Panc1 (cell line): ENCODE measurements around the gene SAMD4B.

Experiments used
- TF ChIP-seq, protein P1 (sequence below): fragments of 450-650 bp; IDR thresholded peaks from 2 replicates; pipeline ENCODE4 v1.5.1; 2017; ENCODE audit warnings: mild to moderate bottlenecking
- TF ChIP-seq, protein P2 (sequence below), 2 experiments: IDR thresholded peaks; 2 replicates each; pipeline ENCODE4 v1.6.1; 2011 to 2012; ENCODE audit warnings: low read depth in 2 of 2, control low read depth in 1 of 2, low read length in 1 of 2, mild to moderate bottlenecking in 1 of 2, moderate library complexity in 1 of 2; ENCODE audit not compliant: insufficient read depth in 1 of 2

DNA sequence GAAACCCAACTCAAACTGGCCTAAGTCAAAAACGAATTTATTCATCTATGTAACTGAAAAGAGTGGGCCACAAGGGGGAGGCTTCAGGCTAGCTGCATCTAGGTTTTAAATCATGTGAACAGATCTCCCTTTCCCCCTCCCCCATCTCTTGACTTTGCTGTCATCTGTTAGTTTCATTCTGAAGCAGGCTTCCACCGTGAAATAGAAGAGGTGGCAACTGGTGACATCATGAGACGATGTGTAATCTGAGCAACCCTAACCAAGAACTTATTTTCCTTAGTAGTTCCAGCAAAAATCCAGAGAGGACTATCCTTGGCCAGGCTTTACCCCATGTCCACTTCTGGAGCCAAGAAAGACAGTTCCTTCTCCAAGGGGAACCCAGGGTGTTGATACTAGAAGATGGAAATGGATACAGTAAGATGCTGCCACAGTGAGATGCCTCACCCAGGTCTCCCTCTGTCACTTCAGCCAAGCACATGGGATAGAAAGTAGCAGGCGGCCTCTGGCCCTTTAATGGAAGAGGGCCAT, 9.4 kb downstream of the SAMD4B start:
- TF ChIP-seq, protein P1, sequence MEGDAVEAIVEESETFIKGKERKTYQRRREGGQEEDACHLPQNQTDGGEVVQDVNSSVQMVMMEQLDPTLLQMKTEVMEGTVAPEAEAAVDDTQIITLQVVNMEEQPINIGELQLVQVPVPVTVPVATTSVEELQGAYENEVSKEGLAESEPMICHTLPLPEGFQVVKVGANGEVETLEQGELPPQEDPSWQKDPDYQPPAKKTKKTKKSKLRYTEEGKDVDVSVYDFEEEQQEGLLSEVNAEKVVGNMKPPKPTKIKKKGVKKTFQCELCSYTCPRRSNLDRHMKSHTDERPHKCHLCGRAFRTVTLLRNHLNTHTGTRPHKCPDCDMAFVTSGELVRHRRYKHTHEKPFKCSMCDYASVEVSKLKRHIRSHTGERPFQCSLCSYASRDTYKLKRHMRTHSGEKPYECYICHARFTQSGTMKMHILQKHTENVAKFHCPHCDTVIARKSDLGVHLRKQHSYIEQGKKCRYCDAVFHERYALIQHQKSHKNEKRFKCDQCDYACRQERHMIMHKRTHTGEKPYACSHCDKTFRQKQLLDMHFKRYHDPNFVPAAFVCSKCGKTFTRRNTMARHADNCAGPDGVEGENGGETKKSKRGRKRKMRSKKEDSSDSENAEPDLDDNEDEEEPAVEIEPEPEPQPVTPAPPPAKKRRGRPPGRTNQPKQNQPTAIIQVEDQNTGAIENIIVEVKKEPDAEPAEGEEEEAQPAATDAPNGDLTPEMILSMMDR = no peak
- TF ChIP-seq, protein P2, sequence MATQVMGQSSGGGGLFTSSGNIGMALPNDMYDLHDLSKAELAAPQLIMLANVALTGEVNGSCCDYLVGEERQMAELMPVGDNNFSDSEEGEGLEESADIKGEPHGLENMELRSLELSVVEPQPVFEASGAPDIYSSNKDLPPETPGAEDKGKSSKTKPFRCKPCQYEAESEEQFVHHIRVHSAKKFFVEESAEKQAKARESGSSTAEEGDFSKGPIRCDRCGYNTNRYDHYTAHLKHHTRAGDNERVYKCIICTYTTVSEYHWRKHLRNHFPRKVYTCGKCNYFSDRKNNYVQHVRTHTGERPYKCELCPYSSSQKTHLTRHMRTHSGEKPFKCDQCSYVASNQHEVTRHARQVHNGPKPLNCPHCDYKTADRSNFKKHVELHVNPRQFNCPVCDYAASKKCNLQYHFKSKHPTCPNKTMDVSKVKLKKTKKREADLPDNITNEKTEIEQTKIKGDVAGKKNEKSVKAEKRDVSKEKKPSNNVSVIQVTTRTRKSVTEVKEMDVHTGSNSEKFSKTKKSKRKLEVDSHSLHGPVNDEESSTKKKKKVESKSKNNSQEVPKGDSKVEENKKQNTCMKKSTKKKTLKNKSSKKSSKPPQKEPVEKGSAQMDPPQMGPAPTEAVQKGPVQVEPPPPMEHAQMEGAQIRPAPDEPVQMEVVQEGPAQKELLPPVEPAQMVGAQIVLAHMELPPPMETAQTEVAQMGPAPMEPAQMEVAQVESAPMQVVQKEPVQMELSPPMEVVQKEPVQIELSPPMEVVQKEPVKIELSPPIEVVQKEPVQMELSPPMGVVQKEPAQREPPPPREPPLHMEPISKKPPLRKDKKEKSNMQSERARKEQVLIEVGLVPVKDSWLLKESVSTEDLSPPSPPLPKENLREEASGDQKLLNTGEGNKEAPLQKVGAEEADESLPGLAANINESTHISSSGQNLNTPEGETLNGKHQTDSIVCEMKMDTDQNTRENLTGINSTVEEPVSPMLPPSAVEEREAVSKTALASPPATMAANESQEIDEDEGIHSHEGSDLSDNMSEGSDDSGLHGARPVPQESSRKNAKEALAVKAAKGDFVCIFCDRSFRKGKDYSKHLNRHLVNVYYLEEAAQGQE (IDR thresholded peaks at IDR 0.05; ENCODE audit: insufficient read depth in 1 of 2, low read depth in 2 of 2, low read length in 1 of 2) = no peak
